Chondrocyte (in vitro differentiated cells): ENCODE results near the gene PJA1. TPM values are rescaled to one million over a fixed set of nuclear protein-coding genes. Genes with fewer than 3 reads are reported as not detected.

ENCODE experiments used
- DNase-seq: peaks from one replicate; pipeline ENCODE4 v3.0.0; 2021; ENCODE audit warnings: mixed read lengths, low spot score
- H3K27ac Mint-ChIP-seq: one replicate; pipeline ENCODE4 v1.8.0; 2021; ENCODE audit warnings: mild to moderate bottlenecking, moderate library complexity, mixed read lengths; ENCODE audit not compliant: unreplicated experiment
- H3K27me3 Mint-ChIP-seq: 2 replicates; pipeline ENCODE4 v1.8.0; 2021; ENCODE audit warnings: low read depth, mixed read lengths
- H3K36me3 Mint-ChIP-seq: 2 replicates; pipeline ENCODE4 v1.8.0; 2021; ENCODE audit warnings: low read depth, mixed read lengths
- H3K4me1 Mint-ChIP-seq: 2 replicates; pipeline ENCODE4 v1.8.0; 2021; ENCODE audit warnings: low read depth, mild to moderate bottlenecking, mixed read lengths
- H3K4me3 Mint-ChIP-seq: one replicate; pipeline ENCODE4 v1.8.0; 2021; ENCODE audit warnings: mild to moderate bottlenecking, moderate library complexity, mixed read lengths; ENCODE audit not compliant: unreplicated experiment
- H3K9me3 Mint-ChIP-seq: 2 replicates; pipeline ENCODE4 v1.8.0; 2021; ENCODE audit warnings: low read depth, mixed read lengths
- CTCF ChIP-seq: fragments of 200-600 bp; sonication (generic); IDR thresholded peaks from 2 replicates; pipeline ENCODE4 v1.5.0; 2021; ENCODE audit warnings: antibody characterized with exemption, mild to moderate bottlenecking, moderate library complexity
- total RNA-seq: library from RNA; stranded (reverse); gene quantifications from 3 replicates; pipeline ENCODE4 v1.2.1, GENCODE V29; 2021

The PJA1 gene
- total RNA-seq, 1 donor from 2014 or later: 30.1 TPM

DNA sequence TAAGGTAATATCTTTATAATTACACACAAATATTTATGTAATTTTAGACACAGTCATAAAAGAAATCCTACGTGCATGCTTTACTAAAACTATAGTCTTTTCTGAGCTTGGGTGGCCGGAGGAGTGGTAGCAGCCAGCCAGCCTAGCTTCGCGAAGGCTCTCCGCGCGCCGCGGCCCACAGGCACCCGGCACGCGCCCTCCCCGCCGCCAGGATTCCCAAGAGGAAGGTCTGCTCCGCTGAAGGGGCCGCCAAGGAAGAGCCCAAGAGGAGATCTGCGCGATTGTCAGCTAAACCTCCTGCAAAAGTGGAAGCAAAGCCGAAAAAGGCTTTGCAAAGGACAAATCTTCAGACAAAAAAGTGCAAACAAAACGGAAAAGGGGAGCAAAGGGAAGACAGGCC is 8.7 kb upstream of the PJA1 start:
- TF ChIP-seq CTCF: no peak
- Mint-ChIP-seq H3K9me3 (peaks cover 32% of the 10 kb centered on the region), H3K27me3 (no peaks in the 10 kb centered on the region), H3K27ac (no peak overlapping the region), H3K4me3 (no peak overlapping the region), H3K36me3 (peaks cover 1% of the 10 kb centered on the region), H3K4me1 (no peaks in the 10 kb centered on the region)
- no peak for DNase-seq

- Mint-ChIP-seq H3K9me3 (peaks cover 30% of the 10 kb centered on the region), H3K4me3 (no peak overlapping the region), H3K36me3 (peaks cover 1% of the 10 kb centered on the region), H3K4me1 (no peaks in the 10 kb centered on the region), H3K27ac (no peak overlapping the region), H3K27me3 (no peaks in the 10 kb centered on the region)
- TF ChIP-seq CTCF: no peak
- DNase-seq: no peak
Observed at GRCh38 chrX:69172937-69173336, 7.7 kb upstream of the PJA1 start.

DNA sequence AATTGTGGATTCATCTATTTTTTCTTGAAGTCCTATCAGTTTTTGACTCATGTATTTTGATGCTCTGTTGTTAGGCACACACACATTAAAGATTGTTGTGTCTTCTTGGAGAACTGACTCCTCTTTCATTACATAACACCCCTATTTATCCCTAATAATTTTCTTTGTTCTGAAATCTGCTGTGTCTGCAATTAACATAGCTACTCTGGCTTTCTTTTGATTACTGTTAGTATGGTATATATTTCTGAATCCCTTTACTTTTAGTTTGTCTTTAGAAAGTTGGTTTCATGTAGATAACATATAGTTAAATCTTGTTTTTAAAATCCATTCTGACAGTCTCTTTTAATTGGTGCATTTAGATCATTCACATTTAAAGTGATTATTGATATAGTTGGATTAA is 5.1 kb upstream of the PJA1 start:
- H3K4me3 Mint-ChIP-seq: no peak overlapping the region
- peaks cover 14% of the 10 kb centered on the region for H3K9me3 Mint-ChIP-seq
- no peak for DNase-seq
- H3K36me3 Mint-ChIP-seq: peaks cover 1% of the 10 kb centered on the region
- TF ChIP-seq CTCF: no peak
- no peak overlapping the region for H3K27ac Mint-ChIP-seq
- H3K4me1 Mint-ChIP-seq: peaks cover 3% of the 10 kb centered on the region
- H3K27me3 Mint-ChIP-seq: no peaks in the 10 kb centered on the region

DNA sequence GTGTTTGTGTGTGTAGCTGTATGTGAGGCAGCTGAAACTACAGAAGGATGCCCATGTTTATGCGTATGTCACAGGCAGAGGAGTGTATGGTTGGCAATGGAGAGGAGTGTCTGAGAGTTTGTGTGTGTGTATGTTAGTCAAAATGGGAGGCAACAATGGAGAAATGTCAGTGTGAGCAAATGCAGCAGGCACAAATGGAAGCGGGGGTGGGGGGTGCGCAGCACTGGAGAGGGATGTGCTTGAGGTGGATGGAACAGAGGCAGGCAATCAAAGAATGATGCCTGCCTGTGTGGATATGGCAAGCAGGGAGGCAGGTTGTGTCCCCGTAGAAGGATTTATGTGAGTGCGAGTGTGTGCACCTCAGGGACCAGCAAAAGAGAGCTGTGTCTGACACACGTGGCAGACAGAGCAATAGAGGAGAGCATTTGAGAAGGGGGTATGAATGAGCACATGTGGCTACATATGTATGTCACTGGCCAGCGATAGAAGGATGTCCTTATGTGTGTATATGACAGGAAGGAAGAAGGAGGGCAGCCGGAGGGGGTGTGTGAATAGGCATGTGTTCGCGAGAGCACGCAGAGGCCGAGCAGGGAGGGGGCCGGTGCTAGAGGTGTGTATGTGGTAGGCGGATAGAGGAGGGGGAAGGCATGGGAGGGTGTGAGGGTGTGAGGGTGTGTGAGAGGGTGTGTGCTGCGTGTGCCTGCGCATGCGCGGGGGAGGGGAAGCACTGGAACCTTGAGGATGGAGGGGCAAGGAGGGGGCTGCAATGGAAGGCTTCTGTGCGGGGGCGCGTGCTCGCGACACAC is 1.1 kb downstream of the PJA1 start:
- Mint-ChIP-seq H3K36me3 (peaks cover 17% of the 10 kb centered on the region), H3K4me3 (peak overlapping the region; percentile 77), H3K9me3 (peaks cover 5% of the 10 kb centered on the region), H3K27ac (peak overlapping the region; percentile 58), H3K27me3 (no peaks in the 10 kb centered on the region), H3K4me1 (peaks cover 21% of the 10 kb centered on the region)
- no peak for DNase-seq
- TF ChIP-seq CTCF: no peak

GRCh38 chrX:69162361-69162865 is 2.8 kb downstream of the PJA1 start:
- no peaks in the 10 kb centered on the region for H3K27me3 Mint-ChIP-seq
- H3K9me3 Mint-ChIP-seq: peaks cover 2% of the 10 kb centered on the region
- no peak for TF ChIP-seq CTCF
- H3K4me1 Mint-ChIP-seq: peaks cover 27% of the 10 kb centered on the region
- DNase-seq: no peak
- no peak overlapping the region for H3K4me3 Mint-ChIP-seq
- H3K27ac Mint-ChIP-seq: no peak overlapping the region
- peaks cover 16% of the 10 kb centered on the region for H3K36me3 Mint-ChIP-seq
